NT2/D1 (cell line): Measurements from ENCODE around the gene DOK6.

ENCODE experiments used
- SUZ12 ChIP-seq: IDR thresholded peaks from 2 replicates; pipeline ENCODE4 v1.6.1; 2011; ENCODE audit not compliant: insufficient read length, insufficient read depth; ENCODE audit errors: extremely low read depth
- YY1 ChIP-seq: IDR thresholded peaks from 2 replicates; pipeline ENCODE4 v1.6.1; 2011; ENCODE audit not compliant: insufficient read length, insufficient read depth
- ZNF274 ChIP-seq: IDR thresholded peaks from 2 replicates; pipeline ENCODE4 v1.6.1; 2011; ENCODE audit warnings: mild to moderate bottlenecking, low read depth, low read length

- TF ChIP-seq YY1: no peak
- no peak for TF ChIP-seq SUZ12
- no peak for TF ChIP-seq ZNF274
Measured at GRCh38 chr18:69538849-69539248, 138.2 kb downstream of the DOK6 start.
